HEK293 (cell line): ENCODE results near the gene FAM168A.

Experiments used
- CTCF ChIA-PET: fragments of 350-600 bp; formaldehyde crosslinking; extraction: SDS; loops from one replicate; lab custom pipeline; 2021; ENCODE audit warnings: antibody characterized with exemption; lab: Yijun Ruan, JAX
- POLR2A ChIA-PET: fragments of 300-600 bp; formaldehyde crosslinking; extraction: SDS; loops from one replicate; lab custom pipeline; 2020; ENCODE audit warnings: antibody characterized with exemption, inconsistent platforms; lab: Yijun Ruan, JAX
- H3K27ac ChIP-seq: fragments of 200-500 bp; sonication (Bioruptor generic); 2 replicates; pipeline ENCODE4 v1.5.1; 2014; ENCODE audit warnings: low read depth, low read length, control low read depth, inconsistent platforms; ENCODE audit errors: extremely low read depth
- H3K36me3 ChIP-seq, 2 experiments: fragments of 200-500 bp in 1 of 2; sonication (Bioruptor generic) in 1 of 2; 1 replicate in 1 of 2; 2 replicates in 1 of 2; pipeline ENCODE4 v1.5.1; 2014 to 2017; ENCODE audit warnings: inconsistent platforms in 2 of 2, low read length in 2 of 2; ENCODE audit not compliant: control insufficient read depth in 2 of 2, insufficient read depth in 1 of 2
- H3K4me1 ChIP-seq: fragments of 200-500 bp; sonication (Bioruptor generic); 2 replicates; pipeline ENCODE4 v1.5.1; 2014; ENCODE audit warnings: mild to moderate bottlenecking, low read length, inconsistent platforms; ENCODE audit not compliant: control insufficient read depth, insufficient read depth
- H3K4me3 ChIP-seq: 2 replicates; pipeline ENCODE4 v1.5.1; 2011; ENCODE audit warnings: low read depth, mild to moderate bottlenecking, control low read depth, low read length, moderate library complexity
- H3K9me3 ChIP-seq: fragments of 200-500 bp; sonication (Bioruptor generic); 2 replicates; pipeline ENCODE4 v1.5.1; 2014; ENCODE audit warnings: low read depth, low read length, inconsistent platforms; ENCODE audit not compliant: control insufficient read depth, insufficient read depth
- HOXC10 ChIP-seq: sonication (generic); formaldehyde crosslinking; IDR thresholded peaks from 2 replicates; pipeline ENCODE4 v1.8.1; 2023; ENCODE audit warnings: mild to moderate bottlenecking, missing genetic modification reagents
- KLF10 ChIP-seq: fragments of 450-650 bp; IDR thresholded peaks from 2 replicates; pipeline ENCODE4 v1.5.1; 2018; ENCODE audit warnings: missing biosample characterization, mild to moderate bottlenecking, missing genetic modification characterization
- KLF8 ChIP-seq: fragments of 450-650 bp; formaldehyde crosslinking; IDR thresholded peaks from 2 replicates; pipeline ENCODE4 v1.5.1; 2016; ENCODE audit warnings: missing biosample characterization, missing genetic modification characterization
- OSR2 ChIP-seq: fragments of 450-650 bp; formaldehyde crosslinking; IDR thresholded peaks from 2 replicates; pipeline ENCODE4 v1.5.1; 2016; ENCODE audit warnings: missing biosample characterization, missing genetic modification characterization
- ZBTB1 ChIP-seq: fragments of 450-650 bp; formaldehyde crosslinking; IDR thresholded peaks from 2 replicates; pipeline ENCODE4 v1.5.1; 2016; ENCODE audit warnings: missing biosample characterization, missing genetic modification characterization
- ZFP41 ChIP-seq: fragments of 450-650 bp; formaldehyde crosslinking; IDR thresholded peaks from 2 replicates; pipeline ENCODE4 v1.5.1; 2016; ENCODE audit warnings: missing biosample characterization, missing genetic modification characterization, borderline replicate concordance
- ZNF112 ChIP-seq: fragments of 450-650 bp; formaldehyde crosslinking; IDR thresholded peaks from 2 replicates; pipeline ENCODE4 v1.5.0; 2017; ENCODE audit warnings: missing biosample characterization, missing genetic modification characterization
- ZNF132 ChIP-seq: fragments of 450-650 bp; formaldehyde crosslinking; IDR thresholded peaks from 2 replicates; pipeline ENCODE4 v1.5.1; 2017; ENCODE audit warnings: missing biosample characterization, missing genetic modification characterization, borderline replicate concordance
- ZNF184 ChIP-seq: fragments of 450-650 bp; IDR thresholded peaks from 2 replicates; pipeline ENCODE4 v1.5.1; 2018; ENCODE audit warnings: missing biosample characterization, mild to moderate bottlenecking, missing genetic modification characterization
- ZNF221 ChIP-seq: fragments of 450-650 bp; formaldehyde crosslinking; IDR thresholded peaks from 2 replicates; pipeline ENCODE4 v1.5.1; 2017; ENCODE audit warnings: missing biosample characterization, missing genetic modification characterization, borderline replicate concordance
- ZNF335 ChIP-seq: fragments of 450-650 bp; formaldehyde crosslinking; conservative IDR thresholded peaks from 2 replicates; pipeline ENCODE4 v1.5.1; 2016; ENCODE audit warnings: missing biosample characterization, missing genetic modification characterization
- ZNF350 ChIP-seq: fragments of 450-650 bp; formaldehyde crosslinking; IDR thresholded peaks from 2 replicates; pipeline ENCODE4 v1.5.0; 2017; ENCODE audit warnings: missing biosample characterization, mild to moderate bottlenecking, missing genetic modification characterization
- ZNF510 ChIP-seq: fragments of 450-650 bp; formaldehyde crosslinking; IDR thresholded peaks from 2 replicates; pipeline ENCODE4 v1.5.1; 2018; ENCODE audit warnings: mild to moderate bottlenecking, missing genetic modification characterization, missing biosample characterization; ENCODE audit not compliant: insufficient replicate concordance
- ZNF521 ChIP-seq: fragments of 450-650 bp; formaldehyde crosslinking; IDR thresholded peaks from 2 replicates; pipeline ENCODE4 v1.5.1; 2017; ENCODE audit warnings: missing biosample characterization, mild to moderate bottlenecking, missing genetic modification characterization
- ZNF530 ChIP-seq: fragments of 450-650 bp; formaldehyde crosslinking; IDR thresholded peaks from 2 replicates; pipeline ENCODE4 v1.5.1; 2016; ENCODE audit warnings: low read depth, missing biosample characterization, missing genetic modification characterization
- ZNF558 ChIP-seq: fragments of 450-650 bp; formaldehyde crosslinking; IDR thresholded peaks from 2 replicates; pipeline ENCODE4 v1.5.1; 2016; ENCODE audit warnings: missing biosample characterization, missing genetic modification characterization
- ZNF654 ChIP-seq: fragments of 450-650 bp; formaldehyde crosslinking; IDR thresholded peaks from 2 replicates; pipeline ENCODE4 v1.5.1; 2016; ENCODE audit warnings: low read depth, missing biosample characterization, missing genetic modification characterization
- ZNF658 ChIP-seq: fragments of 450-650 bp; formaldehyde crosslinking; IDR thresholded peaks from 2 replicates; pipeline ENCODE4; 2016; ENCODE audit warnings: missing biosample characterization, missing genetic modification characterization
- ZNF660 ChIP-seq: fragments of 450-650 bp; IDR thresholded peaks from 2 replicates; pipeline ENCODE4 v1.5.1; 2018; ENCODE audit warnings: missing biosample characterization, mild to moderate bottlenecking, missing genetic modification characterization
- ZNF664 ChIP-seq: fragments of 450-650 bp; formaldehyde crosslinking; IDR thresholded peaks from 2 replicates; pipeline ENCODE4 v1.5.1; 2016; ENCODE audit warnings: missing biosample characterization, missing genetic modification characterization
- ZNF792 ChIP-seq: fragments of 450-650 bp; formaldehyde crosslinking; IDR thresholded peaks from 2 replicates; pipeline ENCODE4 v1.5.1; 2016; ENCODE audit warnings: missing biosample characterization, missing genetic modification characterization
- ZSCAN16 ChIP-seq: fragments of 450-650 bp; formaldehyde crosslinking; IDR thresholded peaks from 2 replicates; pipeline ENCODE4 v1.5.1; 2016; ENCODE audit warnings: missing biosample characterization, missing genetic modification characterization
- TF ChIP-seq, protein P1 (sequence below): fragments of 450-650 bp; formaldehyde crosslinking; IDR thresholded peaks from 2 replicates; pipeline ENCODE4 v1.5.1; 2016; ENCODE audit warnings: missing biosample characterization, missing genetic modification characterization
- TF ChIP-seq, protein P2 (sequence below): fragments of 450-650 bp; formaldehyde crosslinking; conservative IDR thresholded peaks from 2 replicates; pipeline ENCODE4 v1.5.1; 2016; ENCODE audit warnings: low read depth, missing biosample characterization, missing genetic modification characterization
- TF ChIP-seq, protein P3 (sequence below): fragments of 450-650 bp; formaldehyde crosslinking; IDR thresholded peaks from 2 replicates; pipeline ENCODE4 v1.5.1; 2016; ENCODE audit warnings: missing biosample characterization, missing genetic modification characterization, borderline replicate concordance
- TF ChIP-seq, protein P4 (sequence below): fragments of 450-650 bp; formaldehyde crosslinking; IDR thresholded peaks from 2 replicates; pipeline ENCODE4 v1.5.1; 2016; ENCODE audit warnings: missing biosample characterization, missing genetic modification characterization, low read depth

FAM168A gene

DNA sequence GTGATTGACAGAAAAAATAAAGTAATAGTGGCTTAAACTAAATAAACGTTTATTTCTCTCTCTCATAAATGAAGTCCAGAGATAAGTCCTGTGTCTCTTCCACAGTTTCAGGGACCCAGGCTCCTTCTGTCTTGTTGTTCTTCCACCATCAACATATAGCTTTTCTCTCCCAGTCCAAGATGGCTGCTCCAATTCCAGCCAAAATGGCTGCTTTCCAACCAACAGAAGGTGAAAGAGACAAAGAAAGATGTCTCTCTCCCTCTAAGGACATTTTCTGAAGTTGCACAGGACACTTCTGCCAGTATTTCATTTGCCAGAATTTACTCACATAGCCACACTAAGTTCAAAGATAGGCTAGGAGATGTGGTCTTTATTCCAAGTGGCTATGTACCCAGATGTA is 39.1 kb upstream of the FAM168A start:
- no peaks in the 10 kb centered on the region for H3K9me3 ChIP-seq
- no peaks in the 10 kb centered on the region for H3K4me1 ChIP-seq
- CTCF ChIA-PET, result interaction anchor here (0.6 to 2.5 kb wide), 3 partner anchors 11 to 158 kb away, joined by 4 to 22 read pairs (median 5); no protein-coding TSS in a partner anchor
- no peak overlapping the region for H3K4me3 ChIP-seq
- no peaks in the 10 kb centered on the region for H3K36me3 ChIP-seq
- no peak for TF ChIP-seq ZNF530
- no peak for TF ChIP-seq ZNF558 (tag by site-specific recombination)
- TF ChIP-seq ZNF658, result no peak
- TF ChIP-seq, protein P1, sequence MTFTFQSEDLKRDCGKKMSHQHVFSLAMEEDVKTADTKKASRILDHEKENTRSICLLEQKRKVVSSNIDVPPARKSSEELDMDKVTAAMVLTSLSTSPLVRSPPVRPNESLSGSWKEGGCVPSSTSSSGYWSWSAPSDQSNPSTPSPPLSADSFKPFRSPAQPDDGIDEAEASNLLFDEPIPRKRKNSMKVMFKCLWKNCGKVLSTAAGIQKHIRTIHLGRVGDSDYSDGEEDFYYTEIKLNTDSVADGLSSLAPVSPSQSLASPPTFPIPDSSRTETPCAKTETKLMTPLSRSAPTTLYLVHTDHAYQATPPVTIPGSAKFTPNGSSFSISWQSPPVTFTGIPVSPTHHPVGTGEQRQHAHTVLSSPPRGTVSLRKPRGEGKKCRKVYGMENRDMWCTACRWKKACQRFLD (tag by site-specific recombination), result no peak
- TF ChIP-seq KLF8 (tag by site-specific recombination), result no peak
- TF ChIP-seq ZNF664, result no peak
- TF ChIP-seq ZNF654 (tag by site-specific recombination), result no peak
- TF ChIP-seq, protein P2, sequence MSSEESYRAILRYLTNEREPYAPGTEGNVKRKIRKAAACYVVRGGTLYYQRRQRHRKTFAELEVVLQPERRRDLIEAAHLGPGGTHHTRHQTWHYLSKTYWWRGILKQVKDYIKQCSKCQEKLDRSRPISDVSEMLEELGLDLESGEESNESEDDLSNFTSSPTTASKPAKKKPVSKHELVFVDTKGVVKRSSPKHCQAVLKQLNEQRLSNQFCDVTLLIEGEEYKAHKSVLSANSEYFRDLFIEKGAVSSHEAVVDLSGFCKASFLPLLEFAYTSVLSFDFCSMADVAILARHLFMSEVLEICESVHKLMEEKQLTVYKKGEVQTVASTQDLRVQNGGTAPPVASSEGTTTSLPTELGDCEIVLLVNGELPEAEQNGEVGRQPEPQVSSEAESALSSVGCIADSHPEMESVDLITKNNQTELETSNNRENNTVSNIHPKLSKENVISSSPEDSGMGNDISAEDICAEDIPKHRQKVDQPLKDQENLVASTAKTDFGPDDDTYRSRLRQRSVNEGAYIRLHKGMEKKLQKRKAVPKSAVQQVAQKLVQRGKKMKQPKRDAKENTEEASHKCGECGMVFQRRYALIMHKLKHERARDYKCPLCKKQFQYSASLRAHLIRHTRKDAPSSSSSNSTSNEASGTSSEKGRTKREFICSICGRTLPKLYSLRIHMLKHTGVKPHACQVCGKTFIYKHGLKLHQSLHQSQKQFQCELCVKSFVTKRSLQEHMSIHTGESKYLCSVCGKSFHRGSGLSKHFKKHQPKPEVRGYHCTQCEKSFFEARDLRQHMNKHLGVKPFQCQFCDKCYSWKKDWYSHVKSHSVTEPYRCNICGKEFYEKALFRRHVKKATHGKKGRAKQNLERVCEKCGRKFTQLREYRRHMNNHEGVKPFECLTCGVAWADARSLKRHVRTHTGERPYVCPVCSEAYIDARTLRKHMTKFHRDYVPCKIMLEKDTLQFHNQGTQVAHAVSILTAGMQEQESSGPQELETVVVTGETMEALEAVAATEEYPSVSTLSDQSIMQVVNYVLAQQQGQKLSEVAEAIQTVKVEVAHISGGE (tag by site-specific recombination), result no peak
- no peak for TF ChIP-seq ZNF184 (tag by site-specific recombination)
- TF ChIP-seq, protein P3, sequence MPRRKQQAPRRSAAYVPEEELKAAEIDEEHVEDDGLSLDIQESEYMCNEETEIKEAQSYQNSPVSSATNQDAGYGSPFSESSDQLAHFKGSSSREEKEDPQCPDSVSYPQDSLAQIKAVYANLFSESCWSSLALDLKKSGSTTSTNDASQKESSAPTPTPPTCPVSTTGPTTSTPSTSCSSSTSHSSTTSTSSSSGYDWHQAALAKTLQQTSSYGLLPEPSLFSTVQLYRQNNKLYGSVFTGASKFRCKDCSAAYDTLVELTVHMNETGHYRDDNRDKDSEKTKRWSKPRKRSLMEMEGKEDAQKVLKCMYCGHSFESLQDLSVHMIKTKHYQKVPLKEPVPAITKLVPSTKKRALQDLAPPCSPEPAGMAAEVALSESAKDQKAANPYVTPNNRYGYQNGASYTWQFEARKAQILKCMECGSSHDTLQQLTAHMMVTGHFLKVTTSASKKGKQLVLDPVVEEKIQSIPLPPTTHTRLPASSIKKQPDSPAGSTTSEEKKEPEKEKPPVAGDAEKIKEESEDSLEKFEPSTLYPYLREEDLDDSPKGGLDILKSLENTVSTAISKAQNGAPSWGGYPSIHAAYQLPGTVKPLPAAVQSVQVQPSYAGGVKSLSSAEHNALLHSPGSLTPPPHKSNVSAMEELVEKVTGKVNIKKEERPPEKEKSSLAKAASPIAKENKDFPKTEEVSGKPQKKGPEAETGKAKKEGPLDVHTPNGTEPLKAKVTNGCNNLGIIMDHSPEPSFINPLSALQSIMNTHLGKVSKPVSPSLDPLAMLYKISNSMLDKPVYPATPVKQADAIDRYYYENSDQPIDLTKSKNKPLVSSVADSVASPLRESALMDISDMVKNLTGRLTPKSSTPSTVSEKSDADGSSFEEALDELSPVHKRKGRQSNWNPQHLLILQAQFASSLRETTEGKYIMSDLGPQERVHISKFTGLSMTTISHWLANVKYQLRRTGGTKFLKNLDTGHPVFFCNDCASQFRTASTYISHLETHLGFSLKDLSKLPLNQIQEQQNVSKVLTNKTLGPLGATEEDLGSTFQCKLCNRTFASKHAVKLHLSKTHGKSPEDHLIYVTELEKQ (tag by site-specific recombination), result no peak
- no peak for TF ChIP-seq ZNF660 (tag by site-specific recombination)
- no peak for TF ChIP-seq ZNF335 (tag by site-specific recombination)
- no peak for TF ChIP-seq ZNF521
- TF ChIP-seq ZNF510 (tag by site-specific recombination), result no peak
- TF ChIP-seq ZNF792, result no peak
- TF ChIP-seq ZBTB1 (tag by site-specific recombination), result no peak
- no peak for TF ChIP-seq ZNF132 (tag by site-specific recombination)
- TF ChIP-seq ZNF221, result no peak
- TF ChIP-seq, all 188 proteins: peak for 0
- H3K27ac ChIP-seq, result no peak overlapping the region
- POLR2A ChIA-PET, result interaction anchor here (0.6 kb wide), 1 partner anchor 186 kb away, joined by 3 read pairs; no protein-coding TSS in a partner anchor

DNA sequence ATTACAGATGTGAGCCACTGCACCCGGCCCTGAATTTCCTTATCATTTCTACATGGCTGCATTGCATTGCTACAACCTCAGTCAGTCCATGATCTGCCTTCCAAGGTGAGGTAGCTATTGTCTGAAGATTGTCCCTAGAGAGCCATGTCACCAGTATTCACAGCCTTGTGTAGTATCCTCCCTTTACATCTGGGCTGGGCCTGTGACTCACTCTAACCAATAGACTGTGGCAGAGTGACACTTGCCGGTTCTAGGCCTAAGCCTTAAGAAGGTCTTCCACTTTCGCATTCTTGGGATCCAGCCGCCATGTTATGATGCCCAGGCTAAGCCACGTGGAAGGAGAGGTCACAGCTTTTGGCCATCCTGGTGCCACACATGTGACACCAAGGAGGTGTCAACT is 38.3 kb upstream of the FAM168A start:
- ChIA-PET CTCF (interaction anchor here (0.7 to 2.5 kb wide), 3 partner anchors 10 to 297 kb away, joined by 3 to 22 read pairs (median 4); no protein-coding TSS in a partner anchor), POLR2A (no interaction called here)
- Histone ChIP-seq H3K4me1 (no peaks in the 10 kb centered on the region), H3K9me3 (no peaks in the 10 kb centered on the region), H3K36me3 (no peaks in the 10 kb centered on the region), H3K27ac (no peak overlapping the region), H3K4me3 (no peak overlapping the region)
- TF ChIP-seq ZFP41 (tag by site-specific recombination), result no peak
- TF ChIP-seq ZSCAN16 (tag by site-specific recombination), result no peak
- no peak for TF ChIP-seq KLF10 (tag by site-specific recombination)
- TF ChIP-seq ZNF350 (tag by site-specific recombination), result no peak
- TF ChIP-seq OSR2, result no peak
- no peak for TF ChIP-seq ZNF112 (tag by site-specific recombination)
- TF ChIP-seq, protein P4, sequence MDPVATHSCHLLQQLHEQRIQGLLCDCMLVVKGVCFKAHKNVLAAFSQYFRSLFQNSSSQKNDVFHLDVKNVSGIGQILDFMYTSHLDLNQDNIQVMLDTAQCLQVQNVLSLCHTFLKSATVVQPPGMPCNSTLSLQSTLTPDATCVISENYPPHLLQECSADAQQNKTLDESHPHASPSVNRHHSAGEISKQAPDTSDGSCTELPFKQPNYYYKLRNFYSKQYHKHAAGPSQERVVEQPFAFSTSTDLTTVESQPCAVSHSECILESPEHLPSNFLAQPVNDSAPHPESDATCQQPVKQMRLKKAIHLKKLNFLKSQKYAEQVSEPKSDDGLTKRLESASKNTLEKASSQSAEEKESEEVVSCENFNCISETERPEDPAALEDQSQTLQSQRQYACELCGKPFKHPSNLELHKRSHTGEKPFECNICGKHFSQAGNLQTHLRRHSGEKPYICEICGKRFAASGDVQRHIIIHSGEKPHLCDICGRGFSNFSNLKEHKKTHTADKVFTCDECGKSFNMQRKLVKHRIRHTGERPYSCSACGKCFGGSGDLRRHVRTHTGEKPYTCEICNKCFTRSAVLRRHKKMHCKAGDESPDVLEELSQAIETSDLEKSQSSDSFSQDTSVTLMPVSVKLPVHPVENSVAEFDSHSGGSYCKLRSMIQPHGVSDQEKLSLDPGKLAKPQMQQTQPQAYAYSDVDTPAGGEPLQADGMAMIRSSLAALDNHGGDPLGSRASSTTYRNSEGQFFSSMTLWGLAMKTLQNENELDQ (tag by site-specific recombination), result no peak
- TF ChIP-seq HOXC10, result no peak
